Measurements from ENCODE around the gene LY6G5C. TPM values are rescaled to one million over a fixed set of nuclear protein-coding genes. Genes with fewer than 3 reads are reported as not detected.

The LY6G5C gene
- total RNA-seq, 1 donor from 2014 or later = 2.4 TPM

DNA sequence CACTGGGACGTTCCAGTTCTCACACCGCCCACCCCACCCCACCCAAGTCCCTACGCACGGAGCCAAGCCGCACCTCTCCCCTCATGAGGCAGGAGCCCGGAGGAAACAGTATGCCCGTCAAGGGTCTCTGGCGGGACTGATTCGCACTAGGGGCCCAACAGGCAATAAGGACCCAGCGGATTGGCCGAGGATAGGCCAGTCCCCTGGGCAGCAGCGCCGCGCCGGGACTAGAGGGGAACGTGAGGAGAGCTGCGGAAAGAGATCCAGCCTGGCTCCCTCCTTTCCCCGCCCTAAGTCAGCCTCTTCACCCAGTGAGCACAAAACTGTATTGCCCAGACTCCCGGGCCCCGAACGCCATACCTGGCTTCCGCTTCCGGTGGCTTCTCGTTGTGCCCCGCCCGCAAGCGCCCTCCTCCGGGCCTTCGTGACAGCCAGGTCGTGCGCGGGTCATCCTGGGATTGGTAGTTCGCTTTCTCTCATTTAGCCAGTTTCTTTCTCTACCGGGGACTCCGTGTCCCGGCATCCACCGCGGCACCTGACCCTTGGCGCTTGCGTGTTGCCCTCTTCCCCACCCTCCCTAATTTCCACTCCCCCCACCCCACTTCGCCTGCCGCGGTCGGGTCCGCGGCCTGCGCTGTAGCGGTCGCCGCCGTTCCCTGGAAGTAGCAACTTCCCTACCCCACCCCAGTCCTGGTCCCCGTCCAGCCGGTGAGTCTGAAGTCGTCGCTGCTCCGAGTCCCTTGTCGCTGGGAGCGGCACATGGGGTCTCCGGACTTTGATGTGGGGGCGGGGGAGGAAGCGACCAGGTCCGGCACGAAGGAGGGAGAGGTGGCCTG lies 15.1 kb downstream of the LY6G5C start, which contains the start of gene CSNK2B:
Gene CSNK2B (plus strand): TSS at position 580 of the 836 bp plus-strand sequence. CDS start 752 bp downstream, outside the sequence.
- H3K27ac Mint-ChIP-seq (ENCODE audit: unreplicated experiment) = peak within 1 kb of the TSS; percentile 98
- no peaks in the 10 kb centered on the region for H3K27me3 Mint-ChIP-seq (ENCODE audit: low read depth)
- peaks cover 24% of the 10 kb centered on the region for H3K36me3 Mint-ChIP-seq (ENCODE audit: low read depth)
- H3K4me3 Mint-ChIP-seq (ENCODE audit: unreplicated experiment) = peak within 1 kb of the TSS; percentile 87
- TF ChIP-seq, protein P1, sequence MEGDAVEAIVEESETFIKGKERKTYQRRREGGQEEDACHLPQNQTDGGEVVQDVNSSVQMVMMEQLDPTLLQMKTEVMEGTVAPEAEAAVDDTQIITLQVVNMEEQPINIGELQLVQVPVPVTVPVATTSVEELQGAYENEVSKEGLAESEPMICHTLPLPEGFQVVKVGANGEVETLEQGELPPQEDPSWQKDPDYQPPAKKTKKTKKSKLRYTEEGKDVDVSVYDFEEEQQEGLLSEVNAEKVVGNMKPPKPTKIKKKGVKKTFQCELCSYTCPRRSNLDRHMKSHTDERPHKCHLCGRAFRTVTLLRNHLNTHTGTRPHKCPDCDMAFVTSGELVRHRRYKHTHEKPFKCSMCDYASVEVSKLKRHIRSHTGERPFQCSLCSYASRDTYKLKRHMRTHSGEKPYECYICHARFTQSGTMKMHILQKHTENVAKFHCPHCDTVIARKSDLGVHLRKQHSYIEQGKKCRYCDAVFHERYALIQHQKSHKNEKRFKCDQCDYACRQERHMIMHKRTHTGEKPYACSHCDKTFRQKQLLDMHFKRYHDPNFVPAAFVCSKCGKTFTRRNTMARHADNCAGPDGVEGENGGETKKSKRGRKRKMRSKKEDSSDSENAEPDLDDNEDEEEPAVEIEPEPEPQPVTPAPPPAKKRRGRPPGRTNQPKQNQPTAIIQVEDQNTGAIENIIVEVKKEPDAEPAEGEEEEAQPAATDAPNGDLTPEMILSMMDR (IDR thresholded peaks at IDR 0.05) = peak; percentile 32
- no peaks in the 10 kb centered on the region for H3K9me3 Mint-ChIP-seq (ENCODE audit: low read depth)
- DNase-seq (ENCODE audit: low spot score) = peak; percentile 99
- H3K4me1 Mint-ChIP-seq (ENCODE audit: low read depth) = peaks cover 49% of the 10 kb centered on the region

DNA sequence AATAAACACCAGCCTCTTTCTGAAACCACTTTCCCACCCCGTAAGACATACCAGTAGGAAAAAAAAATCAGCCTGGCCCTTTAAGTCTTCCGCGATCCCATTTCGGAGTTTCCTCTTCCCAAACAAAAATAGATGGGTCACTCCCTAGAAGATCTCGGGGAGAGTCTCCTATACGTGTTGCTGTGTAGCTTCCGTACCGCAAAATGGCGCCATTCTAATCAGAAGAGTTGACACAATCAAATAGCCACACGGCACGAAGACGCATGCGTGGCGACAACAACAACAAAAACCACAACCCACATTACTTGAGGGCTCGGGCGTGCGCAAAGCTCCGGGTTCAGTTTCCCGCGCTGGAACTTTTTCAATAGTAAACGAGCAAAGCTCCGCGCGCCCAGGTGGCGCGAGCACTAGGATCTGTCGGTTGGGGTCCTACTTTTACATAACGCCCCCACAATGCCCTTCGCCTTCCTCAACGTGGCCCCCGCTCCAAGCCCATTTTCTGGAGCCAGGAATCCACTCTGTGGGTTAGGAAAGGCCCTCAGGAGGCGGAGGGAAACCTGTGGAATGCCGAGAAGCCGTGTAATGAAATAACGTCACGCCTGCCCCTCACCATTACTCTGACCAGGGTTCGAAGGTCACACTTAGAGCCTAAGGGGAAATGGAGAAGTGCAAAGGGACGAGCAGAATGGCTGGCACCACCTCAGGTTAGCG lies 15.9 kb downstream of the LY6G5C start, which contains the start of gene GPANK1:
Gene GPANK1 (minus strand): TSS at position 208 of the 711 bp plus-strand sequence. CDS start 519 bp downstream, outside the sequence.
- Mint-ChIP-seq H3K27ac (ENCODE audit: unreplicated experiment) (peak within 1 kb of the TSS; percentile 98), H3K4me3 (ENCODE audit: unreplicated experiment) (peak within 1 kb of the TSS; percentile 87), H3K27me3 (ENCODE audit: low read depth) (no peaks in the 10 kb centered on the region), H3K36me3 (ENCODE audit: low read depth) (peaks cover 20% of the 10 kb centered on the region), H3K9me3 (ENCODE audit: low read depth) (no peaks in the 10 kb centered on the region), H3K4me1 (ENCODE audit: low read depth) (peaks cover 53% of the 10 kb centered on the region)
- no peak for DNase-seq (ENCODE audit: low spot score)
- TF ChIP-seq, protein P1 (IDR thresholded peaks at IDR 0.05) = no peak

DNA sequence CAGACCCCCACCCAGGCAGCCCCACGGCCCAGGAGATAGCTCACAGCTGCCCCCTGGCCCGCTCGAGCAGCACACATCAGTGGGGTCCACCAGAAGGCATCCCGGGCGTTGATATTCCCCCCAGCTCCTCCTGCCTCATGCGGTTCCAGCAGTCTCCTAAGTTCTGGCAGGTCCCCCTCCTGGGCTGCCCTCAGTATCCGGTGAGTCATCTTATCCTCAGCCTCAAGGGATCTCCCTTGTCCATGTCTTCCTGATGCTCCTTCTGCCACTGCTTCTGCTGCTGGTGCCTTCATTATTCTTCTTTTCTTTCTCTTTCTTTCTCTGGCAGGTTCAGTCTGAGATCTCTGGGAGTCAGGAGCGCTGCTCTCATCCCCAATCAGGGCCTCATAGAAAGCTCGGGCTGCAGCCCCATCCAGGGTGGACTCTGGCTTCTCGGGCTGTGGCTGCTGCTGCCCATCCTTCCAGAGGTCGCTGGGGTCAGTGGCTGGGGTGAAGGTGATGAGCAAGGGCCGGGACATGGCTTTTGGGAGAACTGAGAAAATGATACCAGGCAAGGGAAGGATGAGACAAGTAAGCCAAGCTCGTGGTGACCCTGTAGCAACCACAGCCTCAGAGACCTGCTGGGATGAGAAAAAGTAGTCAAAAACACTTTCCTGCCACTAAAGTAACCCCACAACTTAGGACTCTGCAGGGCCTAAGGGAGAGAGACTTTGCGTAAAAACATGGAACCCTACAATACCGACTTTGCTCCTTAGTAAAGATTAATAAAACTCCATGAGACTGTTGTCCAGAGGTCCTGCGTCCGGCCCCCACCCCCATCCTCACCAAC lies 16.7 kb downstream of the LY6G5C start:
- DNase-seq (ENCODE audit: low spot score) = no peak
- Mint-ChIP-seq H3K27me3 (ENCODE audit: low read depth) (no peaks in the 10 kb centered on the region), H3K4me3 (ENCODE audit: unreplicated experiment) (peak overlapping the region; percentile 87), H3K4me1 (ENCODE audit: low read depth) (peaks cover 60% of the 10 kb centered on the region), H3K9me3 (ENCODE audit: low read depth) (no peaks in the 10 kb centered on the region), H3K27ac (ENCODE audit: unreplicated experiment) (peak overlapping the region; percentile 98), H3K36me3 (ENCODE audit: low read depth) (peaks cover 16% of the 10 kb centered on the region)
- TF ChIP-seq, protein P1 (IDR thresholded peaks at IDR 0.05) = no peak

DNA sequence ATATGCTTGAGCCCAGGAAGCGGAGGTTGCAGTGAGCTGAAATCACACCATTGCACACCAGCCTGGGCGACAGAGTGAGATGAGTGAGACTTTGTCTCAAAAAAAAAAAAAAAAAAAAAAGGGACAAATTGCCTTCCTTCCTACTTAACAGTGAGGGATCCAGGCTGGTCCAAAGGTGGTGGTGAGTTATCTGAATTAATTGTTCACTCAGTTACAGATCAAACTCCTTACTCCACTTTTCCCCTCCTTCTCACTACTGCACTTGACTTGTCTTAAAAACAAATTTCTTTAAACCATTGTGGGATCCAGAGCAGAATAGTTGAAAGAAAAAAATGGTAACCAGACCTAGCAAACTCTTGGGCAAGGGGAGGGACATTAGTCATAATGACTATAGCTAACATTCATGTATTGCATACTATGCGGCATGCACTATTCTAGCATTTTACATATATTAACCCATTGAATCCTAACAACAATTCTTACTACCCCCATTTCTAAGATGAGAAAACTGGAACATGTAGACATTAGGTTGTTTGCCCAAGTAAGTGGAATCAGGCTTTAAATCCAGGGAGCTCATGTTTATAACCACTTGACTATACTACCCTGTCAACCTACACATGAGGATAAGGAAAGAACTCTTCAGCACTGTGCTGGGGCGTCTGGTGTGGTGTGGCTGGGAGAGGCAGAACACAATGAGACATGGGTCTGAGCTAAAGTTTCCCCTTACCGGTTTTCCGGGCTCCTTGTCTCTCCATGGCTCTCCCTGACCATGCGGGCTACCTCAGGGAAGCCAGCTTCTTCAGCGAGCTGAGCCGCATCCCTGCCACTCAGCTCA lies 17.5 kb downstream of the LY6G5C start:
- Mint-ChIP-seq H3K27ac (ENCODE audit: unreplicated experiment) (peak overlapping the region; percentile 98), H3K4me3 (ENCODE audit: unreplicated experiment) (peak overlapping the region; percentile 87), H3K4me1 (ENCODE audit: low read depth) (peaks cover 69% of the 10 kb centered on the region), H3K27me3 (ENCODE audit: low read depth) (no peaks in the 10 kb centered on the region), H3K9me3 (ENCODE audit: low read depth) (no peaks in the 10 kb centered on the region), H3K36me3 (ENCODE audit: low read depth) (peaks cover 9% of the 10 kb centered on the region)
- DNase-seq (ENCODE audit: low spot score) = no peak
- TF ChIP-seq, protein P1 (IDR thresholded peaks at IDR 0.05) = no peak

Measured in chondrocyte (in vitro differentiated cells).